H1 (cell line): ENCODE results near the gene REPS2. TPM values are rescaled to one million over a fixed set of nuclear protein-coding genes. Genes with fewer than 3 reads are reported as not detected.

Experiments
- CTCF ChIA-PET: fragments of 300-600 bp; sonication (Branson Sonifier 250); formaldehyde crosslinking; loops from one replicate; lab custom pipeline; 2021; ENCODE audit not compliant: partially characterized antibody; lab: Charles Lee
- POLR2A ChIA-PET: fragments of 300-600 bp; sonication (Branson Sonifier 250); formaldehyde crosslinking; loops from one replicate; lab custom pipeline; 2021; ENCODE audit warnings: inconsistent platforms; ENCODE audit not compliant: partially characterized antibody; lab: Charles Lee
- DNase-seq, 2 experiments: peaks; one replicate each; pipeline versions ENCODE4 v3.0.0 to v3.0.0-alpha.2; 2010 to 2022; ENCODE audit warnings: low spot score in 2 of 2, low read depth in 1 of 2, mixed read lengths in 1 of 2
- FAIRE-seq: peaks from 2 replicates; lab custom pipeline; 2011; peaks lifted over from hg19 to GRCh38; lab: Jason Lieb, UNC
- H2AFZ ChIP-seq: 2 replicates; pipeline ENCODE4 v1.8.1; 2012; ENCODE audit warnings: low read length, inconsistent platforms
- H2AK5ac ChIP-seq: 2 replicates; pipeline ENCODE4 v1.6.1; 2013; ENCODE audit warnings: low read depth, low read length
- H2BK120ac ChIP-seq: replicated peaks from 2 replicates; pipeline ENCODE3; 2013; ENCODE audit warnings: low read depth, low read length, inconsistent platforms
- H2BK12ac ChIP-seq: 2 replicates; pipeline ENCODE4 v1.6.1; 2013; ENCODE audit warnings: low read depth, low read length
- H2BK15ac ChIP-seq: 2 replicates; pipeline ENCODE4 v1.6.1; 2013; ENCODE audit warnings: low read length
- H2BK20ac ChIP-seq: 2 replicates; pipeline ENCODE4 v1.6.1; 2013; ENCODE audit warnings: low read length
- H2BK5ac ChIP-seq: 2 replicates; pipeline ENCODE4 v1.6.1; 2013; ENCODE audit warnings: low read depth, low read length
- H3K14ac ChIP-seq: 2 replicates; pipeline ENCODE4 v1.6.1; 2013; ENCODE audit warnings: inconsistent platforms; ENCODE audit not compliant: insufficient read length
- H3K18ac ChIP-seq: 2 replicates; pipeline ENCODE4 v1.6.1; 2013; ENCODE audit warnings: low read length; ENCODE audit errors: extremely low read depth
- H3K23ac ChIP-seq: 2 replicates; pipeline ENCODE4 v1.6.1; 2013; ENCODE audit warnings: inconsistent platforms; ENCODE audit not compliant: insufficient read length
- H3K23me2 ChIP-seq: 2 replicates; pipeline ENCODE4 v1.6.1; 2013; ENCODE audit warnings: low read depth, low read length
- H3K27ac ChIP-seq: 2 replicates; pipeline ENCODE4 v1.6.1; 2011; ENCODE audit warnings: low read depth, low read length, inconsistent platforms
- H3K27me3 ChIP-seq, 4 experiments: replicated peaks in 1 of 4; 1 replicate in 1 of 4; 2 replicates in 3 of 4; pipeline versions ENCODE4 v1.6.1 to v1.8.1; 2011 to 2013; ENCODE audit warnings: low read length in 3 of 4, mild to moderate bottlenecking in 3 of 4, inconsistent platforms in 2 of 4, mixed read lengths in 2 of 4, moderate library complexity in 1 of 4; ENCODE audit not compliant: control insufficient read depth in 3 of 4, insufficient read depth in 3 of 4; ENCODE audit errors: extremely low read depth in 1 of 4
- H3K36me3 ChIP-seq, 4 experiments: 2 replicates each; pipeline versions ENCODE4 v1.6.1 to v1.8.1; 2011 to 2013; ENCODE audit warnings: mild to moderate bottlenecking in 4 of 4, low read length in 3 of 4, moderate library complexity in 2 of 4, control low read depth in 1 of 4, inconsistent platforms in 1 of 4; ENCODE audit not compliant: insufficient read depth in 4 of 4, control insufficient read depth in 2 of 4
- H3K4ac ChIP-seq: replicated peaks from 2 replicates; pipeline ENCODE3; 2013; ENCODE audit warnings: low read length, low read depth, mixed read lengths, inconsistent platforms; ENCODE audit not compliant: insufficient read length
- H3K4me1 ChIP-seq, 4 experiments: replicated peaks in 1 of 4; 1 replicate in 1 of 4; 2 replicates in 3 of 4; pipeline versions ENCODE4 v1.6.1 to v1.8.1; 2011 to 2013; ENCODE audit warnings: low read length in 3 of 4, inconsistent platforms in 2 of 4, mixed read lengths in 1 of 4; ENCODE audit not compliant: insufficient read depth in 4 of 4, control insufficient read depth in 3 of 4
- H3K4me2 ChIP-seq, 2 experiments: 2 replicates each; pipeline versions ENCODE4 v1.6.1 to v1.8.1; 2011 to 2013; ENCODE audit warnings: low read depth in 2 of 2, low read length in 2 of 2, control low read depth in 1 of 2, inconsistent platforms in 1 of 2, mild to moderate bottlenecking in 1 of 2; ENCODE audit not compliant: insufficient read depth in 1 of 2
- H3K4me3 ChIP-seq, 4 experiments: fragments of 200-600, 300-600 bp in 1 of 4; sonication (generic), shearing (Covaris generic), sonication (Bioruptor Twin) in 1 of 4; 2 replicates each; pipeline versions ENCODE4 v1.5.1 to v1.8.1; 2011 to 2016; ENCODE audit warnings: low read length in 4 of 4, low read depth in 3 of 4, control low read depth in 2 of 4, inconsistent platforms in 2 of 4, mild to moderate bottlenecking in 2 of 4, mixed read lengths in 1 of 4, moderate library complexity in 1 of 4; ENCODE audit not compliant: insufficient read depth in 2 of 4; ENCODE audit errors: extremely low read depth in 1 of 4
- H3K56ac ChIP-seq: replicated peaks from 2 replicates; pipeline ENCODE3; 2013; ENCODE audit warnings: low read depth, mild to moderate bottlenecking, mixed read lengths, low read length, inconsistent platforms; ENCODE audit not compliant: insufficient read length
- H3K79me1 ChIP-seq: 2 replicates; pipeline ENCODE4 v1.6.1; 2013; ENCODE audit warnings: low read depth, low read length, control low read depth
- H3K79me2 ChIP-seq, 2 experiments: 2 replicates each; pipeline versions ENCODE4 v1.6.1 to v1.8.1; 2012 to 2013; ENCODE audit warnings: low read length in 2 of 2, mild to moderate bottlenecking in 2 of 2, inconsistent platforms in 1 of 2; ENCODE audit not compliant: insufficient read depth in 2 of 2, control insufficient read depth in 1 of 2
- H3K9ac ChIP-seq, 4 experiments: replicated peaks in 1 of 4; 1 replicate in 1 of 4; 2 replicates in 3 of 4; pipeline versions ENCODE4 v1.6.1 to v1.8.1; 2011 to 2013; ENCODE audit warnings: low read depth in 3 of 4, low read length in 3 of 4, control low read depth in 2 of 4, mild to moderate bottlenecking in 2 of 4, moderate library complexity in 2 of 4, inconsistent platforms in 1 of 4; ENCODE audit errors: extremely low read depth in 1 of 4
- H3K9me3 ChIP-seq, 2 experiments: 2 replicates each; pipeline versions ENCODE4 v1.6.1 to v1.8.1; 2012 to 2013; ENCODE audit warnings: mild to moderate bottlenecking in 2 of 2, moderate library complexity in 2 of 2, control low read depth in 1 of 2, inconsistent platforms in 1 of 2, low read depth in 1 of 2, low read length in 1 of 2, mixed read lengths in 1 of 2; ENCODE audit not compliant: insufficient read depth in 2 of 2
- H4K20me1 ChIP-seq, 2 experiments: replicated peaks in 1 of 2; 2 replicates each; pipeline versions ENCODE3 to v1.8.1; 2011 to 2013; ENCODE audit warnings: inconsistent platforms in 2 of 2, low read length in 2 of 2, mild to moderate bottlenecking in 1 of 2; ENCODE audit not compliant: insufficient read depth in 2 of 2, control insufficient read depth in 1 of 2
- H4K5ac ChIP-seq: 2 replicates; pipeline ENCODE4 v1.6.1; 2013; ENCODE audit warnings: low read length, low read depth, mixed read lengths, inconsistent platforms; ENCODE audit not compliant: insufficient read length
- H4K8ac ChIP-seq: 2 replicates; pipeline ENCODE4 v1.8.0; 2013; ENCODE audit warnings: mild to moderate bottlenecking, moderate library complexity, low read length, inconsistent platforms; ENCODE audit not compliant: insufficient read depth; ENCODE audit errors: extremely low read depth
- H4K91ac ChIP-seq: replicated peaks from 2 replicates; pipeline ENCODE3; 2013; ENCODE audit warnings: low read length, mixed read lengths, inconsistent platforms; ENCODE audit not compliant: insufficient read length
- BACH1 ChIP-seq: IDR thresholded peaks from 2 replicates; pipeline ENCODE4 v1.6.1; 2012; ENCODE audit warnings: low read length, improper control_type of control experiment
- CHD2 ChIP-seq: IDR thresholded peaks from 2 replicates; pipeline ENCODE4 v1.6.1; 2012; ENCODE audit warnings: low read length, improper control_type of control experiment
- CREB1 ChIP-seq: IDR thresholded peaks from 2 replicates; pipeline ENCODE4 v1.6.1; 2012; ENCODE audit warnings: inconsistent platforms
- CTBP2 ChIP-seq: IDR thresholded peaks from 2 replicates; pipeline ENCODE4 v1.7.0; 2011; ENCODE audit warnings: borderline replicate concordance, mild to moderate bottlenecking, moderate library complexity, mixed read lengths, low read length; ENCODE audit not compliant: insufficient read depth, insufficient read length
- MAFK ChIP-seq: IDR thresholded peaks from 2 replicates; pipeline ENCODE4 v1.6.1; 2012; ENCODE audit warnings: low read depth, mild to moderate bottlenecking, improper control_type of control experiment, low read length
- SP1 ChIP-seq: IDR thresholded peaks from 2 replicates; pipeline ENCODE4 v1.6.1; 2011; ENCODE audit warnings: low read depth, low read length
- SRF ChIP-seq: IDR thresholded peaks from 2 replicates; pipeline ENCODE4 v1.6.1; 2011; ENCODE audit warnings: mild to moderate bottlenecking, low read depth, low read length, moderate library complexity
- WGBS, 2 experiments: shearing (Covaris generic) in 1 of 2; methylation state at CpG; one replicate each; pipeline versions ENCODE4 v1.1.6 to v1.1.7; 2013 to 2015; ENCODE audit warnings: low lambda C conversion rate in 2 of 2, mixed read lengths in 2 of 2, inconsistent platforms in 1 of 2, low coverage in 1 of 2, missing lambda C conversion rate in 1 of 2; ENCODE audit not compliant: insufficient replicate concordance in 2 of 2, insufficient coverage in 1 of 2, insufficient read length in 1 of 2; ENCODE audit errors: extremely low coverage in 1 of 2, missing lambda C conversion rate in 1 of 2; 5-methylcytosine and 5-hydroxymethylcytosine counted together
- polyA plus RNA-seq, 7 experiments: library from polyadenylated mRNA; depleted of rRNA in 3 of 7; stranded (reverse) in 5 of 7; unstranded in 2 of 7; fragments of >200 nt in 5 of 7; fragments of 200-250 nt in 2 of 7; gene quantifications; 1 replicate in 5 of 7; 2 replicates in 1 of 7; 4 replicates in 1 of 7; pipeline versions ENCODE4 v1.2.1 to v1.2.3, GENCODE V29; 2011 to 2013; ENCODE audit warnings: missing spikeins in 2 of 7, mixed read lengths in 2 of 7
- total RNA-seq: library from RNA; stranded (reverse); fragmentation: NEBNext Ultra II Directional; extraction: Animal tissue kit (Norgen Biotek cat#: 25700); gene quantifications from 2 replicates; pipeline ENCODE4 v1.2.1, GENCODE V29; 2021
- TF ChIP-seq, protein P1 (sequence below): IDR thresholded peaks from 2 replicates; pipeline ENCODE4 v1.6.1; 2012; ENCODE audit warnings: inconsistent platforms
- TF ChIP-seq, protein P2 (sequence below): IDR thresholded peaks from 2 replicates; pipeline ENCODE4 v1.6.1; 2012; ENCODE audit warnings: inconsistent platforms

Gene REPS2
- total and polyA plus RNA-seq, 2 of the 8 experiments (the other 6 are each of a cell fraction or from before 2014, with no cell fraction given) = 0.79 to 4.3 TPM

DNA sequence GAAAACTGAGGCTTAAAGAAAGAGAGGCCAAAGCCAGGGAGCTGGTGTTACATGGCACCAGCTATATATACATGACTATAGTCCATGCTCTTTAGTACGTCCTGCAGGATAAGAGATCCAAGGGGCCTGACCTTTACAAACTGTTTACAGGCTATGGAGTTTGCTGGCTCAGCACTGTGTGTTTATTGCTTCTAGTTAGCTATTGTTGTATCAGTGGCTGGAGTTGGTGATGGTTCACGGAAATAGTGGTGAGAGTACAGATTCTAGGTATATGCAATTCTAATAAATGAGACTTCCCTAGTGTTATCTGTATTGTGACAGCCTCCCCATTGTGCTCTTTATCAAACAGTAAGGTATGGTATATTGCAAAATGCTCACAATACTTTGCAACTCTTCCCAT lies 46.5 kb downstream of the REPS2 start:
- Histone ChIP-seq H3K23me2 (no peaks in the 10 kb centered on the region), H2BK12ac (no peak overlapping the region), H3K36me3 (no peaks in the 10 kb centered on the region), H3K4me3 (no peak overlapping the region), H3K4me2 (no peak overlapping the region), H4K91ac (no peak overlapping the region), H2BK15ac (no peak overlapping the region), H3K79me1 (no peaks in the 10 kb centered on the region), H4K8ac (no peak overlapping the region), H2AK5ac (no peak overlapping the region), H3K18ac (no peak overlapping the region), H4K20me1 (peaks cover 0 to 2% of the 10 kb centered on the region in 2 experiments), H4K5ac (no peak overlapping the region), H3K14ac (no peak overlapping the region), H3K4ac (no peak overlapping the region), H3K4me1 (no peaks in the 10 kb centered on the region), H2BK120ac (no peak overlapping the region), H3K27ac (no peak overlapping the region), H3K27me3 (no peaks in the 10 kb centered on the region), H3K9me3 (no peaks in the 10 kb centered on the region), H3K56ac (no peak overlapping the region), H3K79me2 (no peaks in the 10 kb centered on the region), H2AFZ (no peak overlapping the region), H2BK20ac (no peak overlapping the region), H3K9ac (no peak overlapping the region), H3K23ac (no peak overlapping the region), H2BK5ac (no peak overlapping the region)
- POLR2A ChIA-PET = no interaction called here
- TF ChIP-seq MAFK (no peak), SP1 (no peak), CTBP2 (no peak), CHD2 (no peak), SRF (no peak), BACH1 (no peak), CREB1 (no peak)
- TF ChIP-seq, protein P1, sequence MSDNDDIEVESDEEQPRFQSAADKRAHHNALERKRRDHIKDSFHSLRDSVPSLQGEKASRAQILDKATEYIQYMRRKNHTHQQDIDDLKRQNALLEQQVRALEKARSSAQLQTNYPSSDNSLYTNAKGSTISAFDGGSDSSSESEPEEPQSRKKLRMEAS = no peak
- TF ChIP-seq, protein P2, sequence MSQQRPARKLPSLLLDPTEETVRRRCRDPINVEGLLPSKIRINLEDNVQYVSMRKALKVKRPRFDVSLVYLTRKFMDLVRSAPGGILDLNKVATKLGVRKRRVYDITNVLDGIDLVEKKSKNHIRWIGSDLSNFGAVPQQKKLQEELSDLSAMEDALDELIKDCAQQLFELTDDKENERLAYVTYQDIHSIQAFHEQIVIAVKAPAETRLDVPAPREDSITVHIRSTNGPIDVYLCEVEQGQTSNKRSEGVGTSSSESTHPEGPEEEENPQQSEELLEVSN = no peak
- DNase-seq (no peak), FAIRE-seq (no peak)
- 81% methylated on average over 2 of the region's 2 CpGs; no CpG with 5 or more reads in 1 of the 2 experiments for WGBS, 2 experiments
- CTCF ChIA-PET = interaction anchor here (1.0 to 2.8 kb wide), 10 partner anchors 8 to 106 kb away, joined by 3 to 15 read pairs (median 4); no protein-coding TSS in a partner anchor
